Cardiac muscle cell (in vitro differentiated cells and primary cell): ENCODE measurements around the gene MEAF6. TPM values are rescaled to one million over a fixed set of nuclear protein-coding genes. Genes with fewer than 3 reads are reported as not detected.

Experiments used
- DNase-seq, 2 donors: peaks; one replicate each; pipeline versions ENCODE4 v3.0.0 to v3.0.0-alpha.2; 2010 to 2017; ENCODE audit warnings: low read depth in 1 of 2, low spot score in 1 of 2
- H3K27ac ChIP-seq: fragments of 200-600 bp; sonication (generic); 2 replicates; pipeline ENCODE4 v1.5.1; 2016
- H3K27me3 ChIP-seq: fragments of 200-600 bp; sonication (generic); 2 replicates; pipeline ENCODE4 v1.6.0; 2016; ENCODE audit warnings: control low read depth
- H3K36me3 ChIP-seq: fragments of 200-600 bp; sonication (generic); 2 replicates; pipeline ENCODE4 v1.5.1; 2016; ENCODE audit warnings: control low read depth
- H3K4me1 ChIP-seq: fragments of 200-600 bp; sonication (generic); 2 replicates; pipeline ENCODE4 v1.8.1; 2017; ENCODE audit warnings: low read depth, mild to moderate bottlenecking, mixed run types
- H3K4me3 ChIP-seq: fragments of 200-600 bp; sonication (generic); 2 replicates; pipeline ENCODE4 v1.5.1; 2016; ENCODE audit warnings: mild to moderate bottlenecking
- H3K9me3 ChIP-seq: fragments of 200-600 bp; sonication (generic); 2 replicates; pipeline ENCODE4 v1.5.1; 2017; ENCODE audit warnings: low read depth, mild to moderate bottlenecking, control low read depth
- polyA plus RNA-seq: library from polyadenylated mRNA; unstranded; fragments of >200 nt; fragmentation: Nextera tagmentation; extraction: Ambion mirVana; gene quantifications from 2 replicates; pipeline ENCODE4 v1.2.1, GENCODE V29; 2016
- total RNA-seq: library from RNA; depleted of rRNA; stranded (reverse); fragments of >200 nt; gene quantifications from 2 replicates; pipeline ENCODE4 v1.2.3, GENCODE V29; 2016
- TF ChIP-seq, protein P1 (sequence below): IDR thresholded peaks from 2 replicates; pipeline ENCODE4 v1.5.1; 2012; ENCODE audit warnings: low read depth, mild to moderate bottlenecking, low read length

MEAF6 gene
- total and polyA plus RNA-seq, 2 experiments from 2014 or later, result 68.2 to 138 TPM

DNA sequence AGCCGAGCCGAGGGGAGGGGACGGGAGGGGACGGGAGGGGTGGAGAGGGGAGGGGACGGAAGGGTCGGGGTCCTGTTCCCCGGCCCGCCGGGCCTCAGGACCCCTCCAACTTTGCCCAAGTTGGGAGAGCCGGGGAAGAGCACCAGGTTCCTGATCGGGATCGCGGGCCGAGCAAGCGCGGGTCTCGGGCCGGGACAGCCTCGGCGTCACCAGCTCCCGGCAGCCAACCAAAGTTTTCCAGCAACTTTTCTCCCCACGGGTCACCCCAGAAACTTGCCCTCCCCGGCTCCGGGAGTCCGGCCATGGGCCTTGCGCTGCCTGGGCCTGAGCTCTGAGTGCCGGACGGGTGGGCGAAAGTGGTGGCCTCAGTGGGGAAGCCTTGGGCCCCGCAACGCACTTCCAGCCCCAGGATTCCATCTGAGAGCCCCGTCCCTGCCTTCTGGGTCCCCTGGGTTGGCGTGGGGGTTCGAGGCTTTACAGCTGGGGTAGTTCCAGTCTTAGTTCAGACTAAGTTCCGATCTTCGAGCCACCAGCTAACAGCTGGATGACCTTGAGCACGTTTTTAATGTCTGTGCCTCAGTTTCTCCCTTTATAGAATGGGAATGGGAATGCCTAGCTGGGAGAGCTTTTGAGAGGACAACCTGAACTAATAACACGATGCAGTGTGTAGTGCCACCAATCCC, 39.7 kb downstream of the MEAF6 start:
- TF ChIP-seq, protein P1, sequence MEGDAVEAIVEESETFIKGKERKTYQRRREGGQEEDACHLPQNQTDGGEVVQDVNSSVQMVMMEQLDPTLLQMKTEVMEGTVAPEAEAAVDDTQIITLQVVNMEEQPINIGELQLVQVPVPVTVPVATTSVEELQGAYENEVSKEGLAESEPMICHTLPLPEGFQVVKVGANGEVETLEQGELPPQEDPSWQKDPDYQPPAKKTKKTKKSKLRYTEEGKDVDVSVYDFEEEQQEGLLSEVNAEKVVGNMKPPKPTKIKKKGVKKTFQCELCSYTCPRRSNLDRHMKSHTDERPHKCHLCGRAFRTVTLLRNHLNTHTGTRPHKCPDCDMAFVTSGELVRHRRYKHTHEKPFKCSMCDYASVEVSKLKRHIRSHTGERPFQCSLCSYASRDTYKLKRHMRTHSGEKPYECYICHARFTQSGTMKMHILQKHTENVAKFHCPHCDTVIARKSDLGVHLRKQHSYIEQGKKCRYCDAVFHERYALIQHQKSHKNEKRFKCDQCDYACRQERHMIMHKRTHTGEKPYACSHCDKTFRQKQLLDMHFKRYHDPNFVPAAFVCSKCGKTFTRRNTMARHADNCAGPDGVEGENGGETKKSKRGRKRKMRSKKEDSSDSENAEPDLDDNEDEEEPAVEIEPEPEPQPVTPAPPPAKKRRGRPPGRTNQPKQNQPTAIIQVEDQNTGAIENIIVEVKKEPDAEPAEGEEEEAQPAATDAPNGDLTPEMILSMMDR, result no peak
- Histone ChIP-seq H3K27me3 (peaks cover 19% of the 10 kb centered on the region), H3K36me3 (peaks cover 6% of the 10 kb centered on the region), H3K27ac (no peak overlapping the region), H3K4me3 (peak overlapping the region; percentile 78), H3K9me3 (no peaks in the 10 kb centered on the region), H3K4me1 (peaks cover 8% of the 10 kb centered on the region)
- DNase-seq, result peak; percentile 35

DNA sequence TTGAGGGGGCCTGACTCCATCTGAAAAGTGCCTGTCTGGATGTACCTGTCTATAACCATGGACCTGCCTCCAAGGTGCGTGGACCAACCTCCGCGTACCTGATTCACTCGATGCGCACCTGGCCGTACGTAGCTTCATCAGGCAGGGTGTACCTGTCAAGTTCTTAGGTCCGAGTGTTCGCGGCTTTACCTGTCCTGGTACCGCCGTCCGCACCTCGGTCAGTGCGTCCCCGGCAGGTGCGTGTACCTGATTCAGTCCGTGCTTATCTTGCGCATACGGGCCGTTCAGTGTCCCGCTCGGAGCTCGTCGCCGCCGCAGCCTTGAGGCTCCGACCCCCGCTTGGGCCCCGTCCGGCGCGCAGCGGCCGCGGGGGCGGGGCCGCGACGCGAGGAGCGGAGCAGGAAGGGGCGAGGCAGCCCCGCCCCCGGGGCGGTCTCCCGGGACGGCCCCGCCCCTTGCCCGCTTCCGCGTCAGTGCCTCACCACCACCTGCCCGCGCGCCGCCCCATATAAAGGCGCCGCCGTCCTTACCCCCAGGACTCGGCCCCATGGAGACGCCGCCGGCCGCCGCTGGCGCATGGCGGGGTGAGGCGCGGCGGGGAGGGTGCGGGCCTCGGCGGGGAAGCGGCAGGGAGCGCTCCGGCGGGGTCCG, 40.4 kb downstream of the MEAF6 start, which contains the start of gene ZC3H12A:
Gene ZC3H12A, plus strand, starts transcription at position 535 of the 651 bp plus-strand sequence. CDS start 917 bp downstream, outside the sequence.
- no peak within 1 kb of the TSS for H3K27ac ChIP-seq
- peaks cover 8% of the 10 kb centered on the region for H3K4me1 ChIP-seq
- peaks cover 5% of the 10 kb centered on the region for H3K36me3 ChIP-seq
- H3K27me3 ChIP-seq, result peaks cover 19% of the 10 kb centered on the region
- H3K9me3 ChIP-seq, result no peaks in the 10 kb centered on the region
- DNase-seq, result peak; percentile 92 to 95
- TF ChIP-seq, protein P1, result no peak
- peak within 1 kb of the TSS; percentile 78 for H3K4me3 ChIP-seq

DNA sequence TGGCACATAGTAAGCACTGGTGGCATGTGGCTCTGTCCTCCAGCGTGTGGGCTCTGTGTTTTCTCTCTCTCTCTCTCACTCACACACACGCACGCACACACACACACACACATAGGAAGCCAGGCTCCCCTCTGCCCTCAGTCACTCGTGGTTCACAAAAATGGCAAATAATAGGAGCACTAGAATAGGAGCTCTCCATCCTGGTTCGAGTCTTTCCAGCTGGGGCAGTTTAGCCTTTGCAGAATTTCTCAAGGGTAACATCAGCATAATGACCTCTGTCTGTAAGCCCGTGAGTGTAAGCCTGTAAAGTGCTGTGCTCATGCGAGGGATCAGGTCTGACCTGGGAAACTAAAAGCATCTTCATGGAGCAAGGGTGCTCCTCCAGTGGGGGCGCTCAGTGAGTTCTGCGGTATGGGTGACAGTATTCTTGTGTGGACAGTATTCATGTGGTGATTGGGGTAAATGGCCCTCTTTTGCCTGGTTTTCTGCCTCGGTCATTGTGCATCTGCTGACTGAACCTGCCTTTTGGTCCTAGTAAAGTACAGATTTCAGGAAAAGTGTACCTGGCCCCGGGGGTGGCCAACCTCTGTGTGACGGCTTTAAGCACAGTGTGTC, 41.0 kb downstream of the MEAF6 start:
- TF ChIP-seq, protein P1, result no peak
- Histone ChIP-seq H3K36me3 (peaks cover 4% of the 10 kb centered on the region), H3K4me3 (peak overlapping the region; percentile 78), H3K27ac (no peak overlapping the region), H3K4me1 (peaks cover 8% of the 10 kb centered on the region), H3K9me3 (no peaks in the 10 kb centered on the region), H3K27me3 (peaks cover 19% of the 10 kb centered on the region)
- DNase-seq, result no peak

DNA sequence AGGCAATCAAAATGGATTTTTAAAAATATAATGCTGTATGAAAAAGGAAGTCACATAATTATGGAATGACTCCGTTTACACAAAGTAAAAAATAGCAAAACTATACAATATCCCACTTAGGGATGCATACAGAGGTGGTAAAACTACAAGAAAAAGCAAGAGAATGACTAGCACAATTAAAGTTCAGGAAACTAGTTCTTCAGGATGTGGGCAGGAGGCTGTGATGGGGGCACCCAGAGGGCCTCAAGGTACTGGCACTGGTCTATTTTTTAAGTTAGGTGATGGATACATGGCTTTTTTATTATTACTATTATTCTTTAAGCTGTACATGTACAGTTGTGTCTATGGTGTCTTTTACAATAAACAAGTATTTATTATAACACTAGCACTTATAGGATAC, 41.6 kb downstream of the MEAF6 start:
- no peaks in the 10 kb centered on the region for H3K36me3 ChIP-seq
- H3K4me1 ChIP-seq, result peaks cover 8% of the 10 kb centered on the region
- H3K27ac ChIP-seq, result no peak overlapping the region
- DNase-seq, result no peak
- no peaks in the 10 kb centered on the region for H3K9me3 ChIP-seq
- H3K27me3 ChIP-seq, result peaks cover 19% of the 10 kb centered on the region
- TF ChIP-seq, protein P1, result no peak
- no peak overlapping the region for H3K4me3 ChIP-seq

DNA sequence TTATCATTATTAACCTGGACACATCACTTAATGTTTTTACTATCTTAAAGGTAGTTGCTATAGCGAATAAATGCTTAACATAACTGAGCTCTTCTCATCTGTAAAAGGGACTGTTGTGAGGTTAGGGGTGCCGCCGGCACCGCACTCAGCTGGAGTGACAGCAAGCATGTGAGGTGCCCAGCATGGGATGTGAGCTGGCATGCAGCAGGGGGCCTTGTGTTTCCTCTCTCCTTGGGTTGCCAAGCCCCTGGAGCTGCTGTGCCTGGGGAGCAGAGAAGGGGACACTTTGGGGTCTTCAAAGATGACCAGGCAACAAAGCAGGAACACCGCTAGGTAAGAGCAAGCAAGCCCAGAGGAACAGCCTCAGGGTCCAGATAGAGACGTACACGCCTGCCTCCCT, 42.3 kb downstream of the MEAF6 start:
- H3K4me3 ChIP-seq, result no peak overlapping the region
- H3K27ac ChIP-seq, result no peak overlapping the region
- H3K4me1 ChIP-seq, result peaks cover 5% of the 10 kb centered on the region
- peaks cover 19% of the 10 kb centered on the region for H3K27me3 ChIP-seq
- TF ChIP-seq, protein P1, result no peak
- no peaks in the 10 kb centered on the region for H3K36me3 ChIP-seq
- DNase-seq, result no peak
- H3K9me3 ChIP-seq, result no peaks in the 10 kb centered on the region
